Occipital lobe (tissue), 2 donors: ENCODE data around the gene CNN2. TPM values are rescaled to one million over a fixed set of nuclear protein-coding genes. Genes with fewer than 3 reads are reported as not detected.

Source experiments
- DNase-seq: peaks from one replicate; lab custom pipeline; 2025; lab: John Stamatoyannopoulos, UW
- total RNA-seq: library from RNA; depleted of rRNA; stranded (reverse); fragments of >200 nt; gene quantifications from one replicate; pipeline ENCODE4 v1.2.3, GENCODE V29; 2014

The CNN2 gene
- 9.5 TPM for total RNA-seq

DNA sequence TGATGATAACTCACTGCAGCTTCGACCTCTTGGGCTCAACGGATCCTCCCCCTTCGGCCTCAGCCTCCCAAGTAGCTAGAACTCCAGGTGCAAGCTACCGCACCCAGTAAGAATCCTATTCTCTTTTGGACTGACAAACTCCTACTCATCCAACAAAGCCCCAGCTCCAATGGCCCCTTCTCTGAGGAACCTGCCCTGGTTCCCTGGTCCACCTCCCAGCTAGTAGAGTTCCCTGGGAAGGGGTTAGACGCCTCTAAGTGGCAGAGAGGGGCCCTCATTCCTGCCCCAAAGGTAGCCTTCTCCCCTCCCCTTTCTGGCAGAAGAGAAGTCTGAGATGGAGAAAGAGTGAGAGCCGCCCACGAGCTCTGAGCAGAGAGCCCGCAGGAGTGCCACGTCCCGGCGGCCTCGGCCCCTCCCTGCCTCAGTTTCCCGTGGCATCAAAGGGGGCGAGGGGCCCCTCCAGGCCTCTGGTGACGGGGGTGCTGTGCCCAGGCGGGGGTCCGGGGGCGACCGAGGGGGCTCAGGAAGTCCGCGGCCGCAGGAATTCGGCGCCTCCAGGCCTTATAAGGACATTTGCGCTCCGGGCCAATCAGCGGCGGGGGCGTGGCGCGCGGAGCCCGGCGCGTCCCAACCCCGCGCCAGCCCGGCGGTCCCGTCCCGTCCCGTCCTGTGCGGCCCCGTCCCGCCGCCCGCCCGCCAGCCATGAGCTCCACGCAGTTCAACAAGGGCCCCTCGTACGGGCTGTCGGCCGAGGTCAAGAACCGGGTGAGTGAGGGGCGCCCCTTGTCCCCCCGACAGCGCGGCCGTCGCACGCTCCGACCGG lies at the start of gene CNN2:
Gene CNN2, plus strand, starts transcription at position 649 of the 823 bp plus-strand sequence. Its CDS starts 54 bp downstream, at position 703.
- DNase-seq: no peak

DNA sequence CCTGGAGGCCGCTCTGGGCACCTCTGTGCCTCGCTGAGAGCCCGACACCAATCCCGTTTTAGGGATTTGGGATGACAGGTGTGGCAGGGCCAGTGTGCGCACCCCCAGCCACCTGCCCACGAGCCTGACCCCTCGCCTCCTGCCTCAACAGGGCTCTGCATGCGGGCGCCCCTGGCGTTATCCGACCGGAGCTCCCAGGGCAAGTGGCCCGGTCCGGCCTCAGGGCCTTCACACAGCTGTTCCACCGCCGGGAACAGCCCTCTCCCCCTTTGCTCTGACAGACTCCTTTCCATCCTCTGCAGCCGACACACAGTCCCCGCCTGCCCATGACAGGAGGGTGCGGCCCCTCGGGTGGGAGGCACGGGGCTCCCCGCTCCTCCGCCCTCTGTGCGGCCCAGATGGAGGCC lies 49.3 kb upstream of the CNN2 start:
- DNase-seq: no peak

DNA sequence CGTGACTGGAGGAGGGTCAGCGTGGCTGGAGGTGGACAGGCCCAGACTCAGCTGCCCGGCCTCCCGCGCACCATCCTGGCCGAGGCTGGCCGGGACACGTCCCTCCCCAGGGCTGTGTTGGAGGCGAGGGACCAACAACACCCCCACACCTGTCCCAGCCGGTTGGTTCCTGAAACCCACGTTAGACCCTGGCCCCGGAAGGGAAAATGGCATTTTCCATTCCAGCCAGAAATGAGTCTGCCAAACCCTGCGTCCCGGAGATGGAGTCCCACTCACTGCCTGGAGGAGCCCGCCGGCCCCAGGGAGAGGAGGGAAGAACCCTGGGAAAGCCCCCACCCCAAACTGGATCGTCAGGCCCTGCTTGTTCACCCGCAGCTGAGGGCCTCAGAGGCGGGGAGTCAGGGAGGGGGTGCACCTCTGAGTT lies 47.1 kb upstream of the CNN2 start:
- no peak for DNase-seq

DNA sequence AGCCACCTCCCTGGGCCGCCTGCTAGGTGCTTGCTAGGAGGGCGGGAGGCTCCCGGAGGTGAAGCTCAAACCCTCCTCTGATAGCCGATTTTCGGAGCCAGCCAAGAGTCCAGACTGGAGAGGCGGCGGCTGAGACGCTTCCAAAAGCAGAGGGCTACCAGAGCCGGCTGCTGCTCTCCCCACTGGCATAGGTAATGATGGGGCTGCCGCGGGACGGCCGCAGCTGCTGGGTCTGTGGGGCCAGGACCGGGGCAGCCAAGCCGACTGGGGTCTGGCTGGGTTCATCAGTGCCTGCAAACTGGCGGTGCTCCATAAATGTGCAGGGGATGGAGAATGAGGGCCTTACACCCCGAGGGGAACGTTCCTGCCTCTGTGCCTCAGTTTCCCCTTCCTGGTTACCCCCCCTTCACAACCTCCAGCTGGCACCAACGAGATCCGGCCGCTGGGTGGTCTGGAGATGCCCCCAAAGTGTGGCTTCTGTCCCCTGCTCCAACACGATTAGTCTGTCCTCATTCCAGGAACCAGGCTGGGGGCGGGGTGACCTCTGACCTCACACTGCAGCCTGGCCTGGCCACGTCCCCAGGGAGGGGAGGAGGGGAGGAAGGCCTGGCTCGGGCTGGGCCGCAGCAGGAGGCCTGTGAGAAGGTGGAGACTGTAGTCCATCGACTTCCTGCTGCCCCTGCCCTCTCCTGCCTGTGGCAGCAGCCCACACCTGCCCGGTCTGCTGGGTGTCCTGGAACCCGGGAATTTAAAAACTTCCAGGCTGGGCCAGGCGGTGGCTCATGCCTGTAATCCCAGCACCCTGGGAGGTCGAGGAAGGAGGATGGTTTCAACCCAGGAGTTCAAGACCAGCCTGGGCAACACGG lies 46.0 kb upstream of the CNN2 start:
- no peak for DNase-seq

DNA sequence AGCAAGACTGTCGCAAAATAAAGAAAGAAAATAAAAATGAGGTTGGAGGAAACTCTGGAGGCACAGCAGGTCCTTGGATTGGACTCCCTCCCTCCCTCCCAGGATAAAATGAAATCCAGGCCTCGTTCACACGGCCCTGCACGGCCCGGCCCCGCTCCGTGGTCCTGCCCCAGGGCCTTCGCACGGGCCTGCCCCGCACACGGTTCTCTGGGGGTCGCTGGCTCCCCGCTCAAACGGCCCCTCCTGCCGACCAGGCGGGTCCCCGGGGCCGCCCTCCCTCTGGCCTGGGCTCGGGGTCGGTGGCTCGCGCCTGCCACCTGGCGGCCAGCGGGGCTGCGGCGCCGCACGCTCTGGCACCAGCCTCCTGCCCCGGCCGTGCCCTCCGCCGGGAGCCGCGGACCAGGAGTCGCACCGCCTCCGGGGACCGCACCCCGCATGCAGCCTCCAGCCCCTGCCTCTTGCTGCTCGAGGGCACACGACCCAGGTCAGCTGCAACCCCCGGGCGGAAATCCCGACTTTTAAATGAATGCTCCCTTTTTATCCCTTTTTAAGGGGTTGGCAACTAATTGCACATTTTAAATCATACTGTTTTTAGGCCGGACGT lies 43.7 kb upstream of the CNN2 start:
- DNase-seq: peak; percentile 46

DNA sequence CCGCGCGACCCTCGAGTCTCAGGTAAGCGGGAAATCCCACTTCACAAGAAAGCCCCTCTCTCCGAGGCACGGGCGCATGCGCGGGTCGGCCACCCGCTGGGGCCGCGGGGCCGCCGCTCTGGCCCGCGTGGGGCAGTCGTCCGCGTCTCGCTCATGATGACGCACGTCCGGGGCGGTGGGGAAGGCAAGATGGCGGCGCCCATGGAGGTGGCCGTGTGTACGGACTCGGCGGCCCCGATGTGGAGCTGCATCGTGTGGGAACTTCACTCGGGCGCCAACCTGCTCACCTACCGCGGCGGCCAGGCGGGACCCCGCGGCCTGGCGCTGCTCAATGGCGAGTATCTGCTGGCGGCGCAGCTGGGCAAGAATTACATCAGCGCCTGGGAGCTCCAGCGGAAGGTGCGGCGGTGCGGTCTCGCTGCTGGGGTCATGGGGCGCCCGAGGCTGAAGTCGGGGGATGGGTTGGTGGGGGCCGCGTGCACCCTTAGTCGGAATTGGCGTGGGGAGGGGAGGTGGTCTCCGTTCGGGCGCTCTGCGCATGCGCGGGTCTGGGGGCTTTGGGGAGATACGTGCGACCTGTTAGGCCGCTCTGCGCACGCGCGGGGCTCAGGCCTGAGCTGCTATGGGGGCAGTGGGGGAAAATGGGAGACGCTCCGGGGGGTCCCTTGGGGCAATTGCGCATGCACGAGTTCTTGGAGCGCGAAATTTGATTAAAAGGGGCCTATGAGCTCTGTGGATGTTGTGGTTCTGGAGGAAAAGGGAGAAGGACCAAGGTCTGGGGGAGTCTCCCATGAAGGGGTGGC lies 42.0 kb upstream of the CNN2 start, which contains the start of gene WDR18:
Gene WDR18, plus strand, starts transcription at position 181 of the 803 bp plus-strand sequence. Its CDS starts 9 bp downstream, at position 190.
- DNase-seq: peak; percentile 88

DNA sequence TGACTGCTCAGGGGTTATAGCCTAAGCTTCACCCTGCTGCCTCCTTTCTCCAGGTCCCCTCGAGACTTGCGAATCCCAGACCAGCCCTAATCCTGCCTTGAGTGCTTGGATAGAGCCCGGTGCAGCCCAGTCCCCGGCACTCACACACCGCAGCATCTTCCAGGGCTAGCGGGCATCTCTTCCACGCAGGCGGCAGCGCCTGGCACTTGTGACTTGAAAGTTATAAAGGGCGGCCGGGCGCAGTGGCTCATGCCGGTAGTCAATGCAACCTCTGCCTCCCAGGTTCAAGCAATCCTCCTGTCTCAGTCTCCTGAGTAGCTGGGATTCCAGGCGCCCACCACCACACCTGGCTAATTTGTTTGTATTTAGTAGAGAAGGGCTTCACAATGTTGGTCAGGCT lies 40.3 kb upstream of the CNN2 start:
- DNase-seq: no peak

DNA sequence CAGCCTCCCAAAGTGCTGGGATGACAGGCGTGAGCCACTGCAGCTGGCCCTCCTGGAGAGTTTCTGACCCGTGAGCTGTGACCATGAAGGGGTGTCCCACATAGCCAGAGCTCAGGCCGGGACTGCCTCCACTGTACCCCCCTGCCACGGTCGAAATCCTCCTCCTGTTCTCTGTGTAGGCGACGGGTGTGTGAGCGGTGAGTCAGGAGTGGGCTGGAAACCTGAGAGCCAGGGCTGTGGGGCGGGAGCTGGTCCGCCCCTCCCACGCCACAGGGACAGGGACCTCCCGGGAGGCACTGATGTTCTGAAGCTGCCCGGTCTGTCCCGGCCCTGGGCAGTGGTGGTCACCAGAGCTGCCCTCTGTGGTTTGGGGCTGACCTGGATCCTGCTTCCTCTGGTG lies 38.3 kb upstream of the CNN2 start:
- no peak for DNase-seq

DNA sequence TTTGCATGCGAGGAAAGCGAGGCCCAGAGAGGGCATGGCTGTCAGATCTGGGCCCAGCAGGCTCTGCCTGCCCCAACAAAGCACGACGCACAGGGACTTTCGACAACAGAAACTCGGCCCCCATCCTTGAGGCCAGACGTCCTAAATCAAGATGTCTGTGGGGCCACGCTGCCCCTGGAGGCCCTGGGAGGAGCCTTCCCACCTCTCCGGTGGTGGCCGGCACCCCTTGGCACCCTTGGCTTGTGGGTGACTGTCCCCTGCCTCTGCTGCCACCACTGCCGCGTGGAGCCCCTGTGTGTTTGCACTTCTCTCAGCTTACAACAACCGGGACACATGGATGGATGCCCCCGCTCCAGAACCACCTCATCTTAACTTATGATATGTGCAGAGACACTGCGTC lies 37.9 kb upstream of the CNN2 start:
- no peak for DNase-seq

DNA sequence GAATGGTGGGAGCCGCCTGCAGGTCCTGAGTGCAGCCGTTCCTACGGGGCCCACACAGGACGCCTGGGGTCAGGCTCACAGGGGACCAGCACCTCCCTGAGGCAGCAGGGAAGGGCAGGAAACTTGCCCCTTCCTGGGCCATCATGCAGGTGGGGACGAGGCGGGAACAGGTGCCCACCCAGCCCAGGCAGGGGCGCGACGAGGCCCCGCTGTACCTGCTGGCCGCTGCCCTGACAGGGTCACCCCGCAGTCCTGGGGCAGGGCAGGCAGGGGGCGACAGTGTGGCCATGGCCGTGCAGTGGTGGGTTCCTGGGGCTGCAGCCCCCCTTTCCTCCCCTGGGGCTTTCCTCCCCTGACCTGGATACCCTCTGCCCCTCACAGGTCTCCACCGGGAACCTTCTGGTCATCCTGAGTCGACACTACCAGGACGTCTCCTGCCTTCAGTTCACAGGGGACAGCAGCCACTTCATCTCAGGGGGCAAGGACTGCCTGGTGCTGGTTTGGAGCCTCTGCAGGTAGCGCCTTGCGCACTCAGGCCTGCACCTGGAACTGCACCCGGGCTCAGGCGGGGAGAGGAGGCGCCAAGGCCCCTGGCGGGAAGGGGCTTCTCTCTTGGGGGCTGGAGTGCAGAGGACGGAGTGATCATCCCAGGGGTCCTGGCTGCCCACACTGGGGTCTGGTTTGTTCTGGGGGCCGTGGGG lies 36.9 kb upstream of the CNN2 start:
- DNase-seq: no peak

DNA sequence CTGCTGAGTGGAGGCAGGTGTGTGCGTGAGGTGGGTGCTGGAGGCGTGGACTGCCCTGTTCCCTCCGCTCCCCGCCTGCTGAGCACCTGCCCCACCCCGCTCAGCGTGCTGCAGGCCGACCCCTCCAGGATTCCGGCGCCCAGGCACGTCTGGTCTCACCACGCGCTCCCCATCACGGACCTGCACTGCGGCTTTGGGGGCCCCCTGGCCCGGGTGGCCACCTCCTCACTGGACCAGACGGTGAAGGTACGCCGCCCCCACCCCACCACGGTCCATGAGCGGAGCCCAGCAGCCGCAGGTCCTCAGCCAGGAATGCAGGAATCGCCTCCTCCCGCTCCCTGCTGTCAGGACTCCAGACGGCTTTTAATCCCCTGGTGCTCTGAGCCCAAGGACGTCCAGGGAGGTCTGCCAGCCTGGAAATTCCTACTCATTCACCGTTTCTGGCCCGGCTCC lies 36.3 kb upstream of the CNN2 start:
- no peak for DNase-seq

DNA sequence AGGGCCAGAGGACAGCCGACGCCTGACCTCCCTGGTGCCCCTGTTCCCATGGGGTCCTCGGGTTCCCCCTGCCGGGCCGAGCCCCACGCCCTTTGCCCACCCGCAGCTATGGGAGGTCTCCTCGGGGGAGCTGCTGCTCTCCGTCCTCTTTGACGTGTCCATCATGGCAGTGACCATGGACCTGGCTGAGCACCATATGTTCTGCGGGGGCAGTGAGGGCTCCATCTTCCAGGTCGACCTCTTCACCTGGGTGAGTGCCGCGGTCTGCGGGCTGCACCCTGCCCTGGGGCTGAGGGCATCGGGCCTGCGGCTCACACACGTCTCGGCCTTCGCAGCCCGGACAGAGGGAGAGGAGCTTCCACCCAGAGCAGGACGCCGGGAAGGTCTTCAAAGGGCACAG lies 35.7 kb upstream of the CNN2 start:
- no peak for DNase-seq

DNA sequence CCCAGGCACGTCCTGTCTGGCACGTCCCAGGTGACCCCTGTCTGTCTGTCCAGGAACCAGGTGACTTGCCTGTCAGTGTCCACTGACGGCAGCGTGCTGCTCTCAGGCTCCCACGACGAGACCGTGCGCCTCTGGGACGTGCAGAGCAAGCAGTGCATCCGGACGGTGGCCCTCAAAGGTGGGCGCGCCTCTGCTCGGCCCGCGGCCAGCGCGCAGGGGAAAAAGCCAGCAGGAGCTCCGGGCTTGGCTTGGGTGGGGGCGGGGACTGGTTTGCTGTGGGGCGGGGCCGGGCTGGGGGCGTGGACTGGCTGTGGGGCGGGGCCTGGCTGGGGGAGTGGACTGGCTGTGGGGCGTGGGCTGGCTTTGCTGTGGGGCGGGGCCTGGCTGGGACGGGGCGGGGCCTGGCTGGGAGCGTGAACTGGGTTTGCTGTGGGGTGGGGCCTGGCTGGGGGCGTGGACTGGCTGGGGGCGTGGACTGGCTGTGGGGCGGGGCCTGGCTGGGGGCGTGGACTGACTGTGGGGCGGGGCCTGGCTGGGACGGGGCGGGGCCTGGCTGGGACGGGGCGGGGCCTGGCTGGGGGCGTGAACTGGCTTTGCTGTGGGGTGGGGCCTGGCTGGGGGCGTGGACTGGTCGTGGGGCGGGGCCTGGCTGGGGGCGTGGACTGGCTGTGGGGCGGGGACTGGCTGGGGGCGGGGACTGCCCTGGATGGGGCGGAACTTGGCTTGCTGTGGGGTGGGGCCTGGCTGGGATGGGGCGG lies 35.1 kb upstream of the CNN2 start:
- DNase-seq: no peak

DNA sequence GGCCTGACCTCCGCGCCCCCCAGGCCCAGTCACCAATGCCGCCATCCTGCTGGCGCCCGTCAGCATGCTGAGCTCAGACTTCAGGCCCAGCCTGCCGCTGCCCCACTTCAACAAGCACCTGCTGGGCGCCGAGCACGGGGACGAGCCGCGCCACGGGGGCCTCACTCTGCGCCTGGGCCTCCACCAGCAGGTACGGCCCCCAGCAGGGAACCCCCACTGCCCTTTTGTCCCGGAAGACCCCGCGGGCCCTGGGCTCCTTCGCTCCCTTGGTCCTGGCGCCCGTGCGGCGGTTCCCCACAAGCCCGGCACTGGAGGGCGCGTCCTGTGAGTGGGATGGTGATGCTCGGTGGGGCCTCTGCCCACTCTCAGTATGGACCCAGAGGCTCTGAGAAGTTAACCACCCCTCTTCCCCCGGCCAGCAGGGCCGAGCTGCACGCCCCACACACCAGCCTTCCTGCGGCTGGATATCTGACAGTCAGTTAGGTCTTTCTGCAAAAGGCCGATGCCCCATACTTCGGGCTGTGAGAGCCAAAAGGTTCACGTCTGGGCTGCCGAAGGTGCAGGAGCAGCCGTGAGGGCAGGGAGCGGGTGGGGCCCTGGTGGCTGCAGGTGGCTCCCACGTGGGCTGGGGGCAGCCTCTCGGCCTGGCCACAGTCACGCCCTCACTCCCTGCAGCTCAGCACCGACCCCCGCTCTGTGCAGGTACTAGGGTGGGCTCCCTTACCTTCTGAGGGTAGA lies 34.3 kb upstream of the CNN2 start:
- no peak for DNase-seq

DNA sequence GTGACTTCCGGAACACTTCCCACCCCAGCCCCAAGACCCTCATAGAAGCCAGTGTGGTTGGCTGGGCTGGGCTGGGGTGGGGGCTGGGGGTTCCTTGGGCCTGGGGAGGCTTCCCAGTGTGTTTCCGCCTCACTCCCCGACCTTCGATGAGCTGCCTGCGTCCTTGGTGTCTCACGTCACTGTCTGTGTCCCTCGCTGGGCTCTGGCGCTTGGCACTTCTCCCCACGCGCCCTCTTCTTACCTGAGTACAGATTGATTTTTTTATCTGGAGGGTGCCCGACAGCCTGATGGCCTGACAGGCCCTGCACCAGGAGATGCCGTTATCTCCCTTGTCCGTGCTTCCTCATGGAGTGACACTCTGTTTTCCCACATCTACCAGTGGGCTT lies 33.7 kb upstream of the CNN2 start:
- no peak for DNase-seq

DNA sequence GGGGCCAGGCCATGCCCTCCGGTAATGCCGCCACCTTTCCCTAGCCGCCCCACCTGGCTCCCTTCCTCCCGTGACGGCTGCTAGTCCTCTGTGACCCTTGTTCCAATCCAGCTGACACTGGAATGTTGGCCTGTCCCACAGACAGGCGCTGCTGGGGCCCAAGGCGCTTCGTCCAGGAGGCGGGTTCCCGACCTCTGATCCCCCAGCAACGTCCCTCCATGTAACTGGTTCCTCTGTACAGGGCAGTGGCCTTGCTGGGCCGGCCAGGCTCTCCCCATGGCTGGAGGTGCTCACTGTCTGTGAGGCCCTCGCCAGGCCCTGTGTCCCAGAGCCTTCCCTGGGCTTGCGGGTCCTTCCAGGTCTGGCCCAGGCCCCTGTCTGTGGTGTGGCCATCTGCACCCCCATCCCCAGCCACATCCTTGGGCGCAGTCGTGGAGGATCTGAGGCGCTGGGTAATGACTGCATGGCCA lies 33.0 kb upstream of the CNN2 start:
- DNase-seq: no peak

DNA sequence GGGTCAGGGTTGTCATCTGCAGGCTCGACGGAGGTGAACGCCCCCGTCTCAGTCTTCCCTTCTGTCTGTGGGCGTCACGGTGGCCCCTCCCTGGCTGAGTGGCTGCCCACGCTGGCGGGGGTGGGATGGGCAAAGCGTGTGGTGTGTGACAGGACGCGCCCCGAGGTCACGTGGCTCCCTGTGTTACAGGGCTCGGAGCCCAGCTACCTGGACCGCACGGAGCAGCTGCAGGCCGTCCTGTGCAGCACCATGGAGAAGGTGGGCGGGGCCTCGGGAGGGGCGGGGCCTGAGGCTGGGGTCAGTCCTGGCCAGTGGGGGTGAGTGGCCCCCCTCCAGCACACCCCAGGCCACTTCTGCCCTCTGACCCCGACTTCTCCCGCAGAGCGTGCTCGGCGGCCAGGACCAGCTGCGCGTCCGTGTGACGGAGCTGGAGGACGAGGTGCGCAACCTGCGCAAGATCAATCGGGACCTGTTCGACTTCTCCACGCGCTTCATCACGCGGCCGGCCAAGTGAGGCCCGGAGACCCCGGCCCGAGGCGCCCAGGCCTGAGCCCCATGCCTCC lies 32.5 kb upstream of the CNN2 start:
- DNase-seq: no peak

DNA sequence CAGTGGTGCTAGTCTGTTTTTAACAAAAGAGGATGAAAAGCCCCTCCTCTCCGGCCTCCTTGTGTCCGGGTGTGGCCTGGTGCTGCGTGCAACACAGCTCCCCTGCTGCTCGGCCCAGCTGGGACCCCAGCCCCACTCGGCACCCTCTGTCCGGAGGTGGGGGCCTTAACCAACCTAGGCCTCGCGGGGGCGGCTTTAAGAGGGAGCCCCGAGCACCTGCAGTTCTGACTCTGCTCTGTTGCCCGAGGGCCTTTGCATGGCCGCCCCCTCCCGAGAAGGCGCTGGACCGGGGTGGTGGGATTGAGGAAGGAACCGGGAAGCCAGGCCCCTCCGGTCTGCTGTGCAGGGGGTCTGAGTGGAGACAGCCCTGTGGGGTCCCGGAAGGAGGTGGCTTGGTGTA lies 31.9 kb upstream of the CNN2 start:
- no peak for DNase-seq
